Cerebellar cortex (tissue), 1 donor: ENCODE data around the gene SLC25A26.

Experiments used
- DNase-seq: peaks from one replicate; pipeline ENCODE4 v3.0.0-alpha.2; 2015; ENCODE audit warnings: low spot score

SLC25A26 gene

GRCh38 chr3:66326340-66326739, 105.5 kb downstream of the SLC25A26 start:
- no peak for DNase-seq

GRCh38 chr3:66335671-66336070, 114.9 kb downstream of the SLC25A26 start:
- DNase-seq, result no peak

- no peak for DNase-seq
Observed at GRCh38 chr3:66336333-66336766, 115.5 kb downstream of the SLC25A26 start.

- DNase-seq, result no peak
Observed at GRCh38 chr3:66338927-66339326, 118.1 kb downstream of the SLC25A26 start.

GRCh38 chr3:66342717-66343356, 122.0 kb downstream of the SLC25A26 start:
- no peak for DNase-seq

GRCh38 chr3:66344391-66344811, 123.6 kb downstream of the SLC25A26 start:
- DNase-seq, result no peak

GRCh38 chr3:66344848-66345578, 124.2 kb downstream of the SLC25A26 start:
- no peak for DNase-seq

GRCh38 chr3:66348704-66349103, 127.9 kb downstream of the SLC25A26 start:
- no peak for DNase-seq

- DNase-seq, result no peak
Observed at GRCh38 chr3:66350601-66351000, 129.8 kb downstream of the SLC25A26 start.

- no peak for DNase-seq
Observed at GRCh38 chr3:66353039-66353438, 132.2 kb downstream of the SLC25A26 start.

- no peak for DNase-seq
Observed at GRCh38 chr3:66353530-66353929, 132.7 kb downstream of the SLC25A26 start.

- DNase-seq, result no peak
Observed at GRCh38 chr3:66354001-66354400, 133.2 kb downstream of the SLC25A26 start.

- DNase-seq, result no peak
Observed at GRCh38 chr3:66355394-66355793, 134.6 kb downstream of the SLC25A26 start.

GRCh38 chr3:66355997-66356396, 135.2 kb downstream of the SLC25A26 start:
- DNase-seq, result no peak

- no peak for DNase-seq
Observed at GRCh38 chr3:66361356-66361755, 140.6 kb downstream of the SLC25A26 start.

GRCh38 chr3:66362541-66362941, 141.7 kb downstream of the SLC25A26 start:
- DNase-seq, result no peak

- no peak for DNase-seq
Observed at GRCh38 chr3:66363148-66363547, 142.3 kb downstream of the SLC25A26 start.

- no peak for DNase-seq
Observed at GRCh38 chr3:66365080-66365479, 144.3 kb downstream of the SLC25A26 start.

GRCh38 chr3:66366747-66367146, 145.9 kb downstream of the SLC25A26 start:
- DNase-seq, result no peak

GRCh38 chr3:66367979-66368378, 147.2 kb downstream of the SLC25A26 start:
- DNase-seq, result no peak

GRCh38 chr3:66370179-66370578, 149.4 kb downstream of the SLC25A26 start:
- no peak for DNase-seq

GRCh38 chr3:66371432-66371831, 150.6 kb downstream of the SLC25A26 start:
- DNase-seq, result no peak

GRCh38 chr3:66372681-66373350, 152.0 kb downstream of the SLC25A26 start:
- DNase-seq, result peak; percentile 24
